ENCODE results near the gene MAGEB17. TPM values are rescaled to one million over a fixed set of nuclear protein-coding genes. Genes with fewer than 3 reads are reported as not detected.

MAGEB17 gene
- total and polyA plus RNA-seq, 2 of the 8 experiments (the other 6 are each of a cell fraction or from before 2014, with no cell fraction given), result 0.48 to 1.1 TPM

DNA sequence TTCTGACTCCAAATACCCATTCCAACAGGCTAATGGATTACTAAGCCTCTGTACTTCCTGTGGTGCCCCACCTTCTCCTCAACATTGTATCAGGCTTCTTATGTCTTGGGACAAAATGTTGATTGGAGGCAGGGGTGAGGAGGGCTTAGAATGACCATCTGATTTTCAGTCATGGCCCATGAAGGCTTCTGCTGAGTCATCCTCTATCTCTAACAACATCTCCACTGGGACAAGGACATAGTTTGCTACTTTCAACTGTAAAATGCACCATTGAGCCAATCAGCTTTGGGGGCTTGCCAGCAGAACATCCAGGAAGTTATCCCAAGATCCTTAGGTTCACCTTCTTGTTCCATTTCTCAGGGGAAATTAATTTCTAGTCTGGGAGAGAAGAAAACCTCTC lies 29.5 kb downstream of the MAGEB17 start:
- H4K8ac ChIP-seq (ENCODE audit: extremely low read depth, insufficient read depth, low read length), result no peak overlapping the region
- H2BK5ac ChIP-seq (ENCODE audit: low read depth, low read length), result no peak overlapping the region
- H3K9ac ChIP-seq (replicated peaks in 1 of 4; ENCODE audit: extremely low read depth in 1 of 4, low read depth in 3 of 4, low read length in 3 of 4), result no peak overlapping the region
- no peak overlapping the region for H3K27ac ChIP-seq (ENCODE audit: low read depth, low read length)
- H4K91ac ChIP-seq (replicated peaks; ENCODE audit: insufficient read length, low read length), result no peak overlapping the region
- H3K14ac ChIP-seq (ENCODE audit: insufficient read length), result no peak overlapping the region
- H2AK5ac ChIP-seq (ENCODE audit: low read depth, low read length), result no peak overlapping the region
- H3K9me3 ChIP-seq (ENCODE audit: insufficient read depth in 2 of 2, low read depth in 1 of 2, low read length in 1 of 2), result no peaks in the 10 kb centered on the region
- TF ChIP-seq CTBP2 (IDR thresholded peaks at IDR 0.05; ENCODE audit: borderline replicate concordance, insufficient read depth, insufficient read length, low read length) (no peak), ZNF274 (IDR thresholded peaks at IDR 0.05; ENCODE audit: borderline replicate concordance, extremely low read depth, low read length) (no peak), TBP (IDR thresholded peaks at IDR 0.05; ENCODE audit: low read depth, low read length) (no peak), CREB1 (IDR thresholded peaks at IDR 0.05) (no peak), POLR2A (IDR thresholded peaks at IDR 0.05; ENCODE audit: control extremely low read depth in 1 of 2, low read depth in 2 of 2, low read length in 2 of 2) (no peak), SAP30 (IDR thresholded peaks at IDR 0.05; ENCODE audit: insufficient read depth, insufficient replicate concordance, low read length) (no peak), CBX5 (IDR thresholded peaks at IDR 0.05; ENCODE audit: low read depth, low read length) (no peak)
- TF ChIP-seq, protein P1, sequence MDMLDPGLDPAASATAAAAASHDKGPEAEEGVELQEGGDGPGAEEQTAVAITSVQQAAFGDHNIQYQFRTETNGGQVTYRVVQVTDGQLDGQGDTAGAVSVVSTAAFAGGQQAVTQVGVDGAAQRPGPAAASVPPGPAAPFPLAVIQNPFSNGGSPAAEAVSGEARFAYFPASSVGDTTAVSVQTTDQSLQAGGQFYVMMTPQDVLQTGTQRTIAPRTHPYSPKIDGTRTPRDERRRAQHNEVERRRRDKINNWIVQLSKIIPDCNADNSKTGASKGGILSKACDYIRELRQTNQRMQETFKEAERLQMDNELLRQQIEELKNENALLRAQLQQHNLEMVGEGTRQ (IDR thresholded peaks at IDR 0.05; ENCODE audit: low read length), result no peak
- H3K18ac ChIP-seq (ENCODE audit: extremely low read depth, low read length), result no peak overlapping the region; the same call in 1 of the 2 replicates
- H3K4me2 ChIP-seq (ENCODE audit: insufficient read depth in 1 of 2, low read depth in 2 of 2, low read length in 2 of 2), result no peak overlapping the region
- no peak overlapping the region for H2BK120ac ChIP-seq (replicated peaks; ENCODE audit: low read depth, low read length)
- H2AFZ ChIP-seq (ENCODE audit: low read length), result no peak overlapping the region
- no peaks in the 10 kb centered on the region for H3K36me3 ChIP-seq (ENCODE audit: control insufficient read depth in 2 of 4, insufficient read depth in 4 of 4, low read length in 3 of 4)
- no peak overlapping the region for H4K5ac ChIP-seq (ENCODE audit: insufficient read length, low read depth, low read length)
- no peak overlapping the region for H3K56ac ChIP-seq (replicated peaks; ENCODE audit: insufficient read length, low read depth, low read length)
- H2BK20ac ChIP-seq (ENCODE audit: low read length), result peak overlapping the region; percentile 40; the same call in 1 of the 2 replicates
- no peak overlapping the region for H2BK15ac ChIP-seq (ENCODE audit: low read length)
- no peaks in the 10 kb centered on the region for H4K20me1 ChIP-seq (replicated peaks in 1 of 2; ENCODE audit: control insufficient read depth in 1 of 2, insufficient read depth in 2 of 2, low read length in 2 of 2)
- FAIRE-seq (no peak), DNase-seq (ENCODE audit: low read depth in 1 of 2, low spot score in 2 of 2) (no peak)
- H2BK12ac ChIP-seq (ENCODE audit: low read depth, low read length), result no peak overlapping the region
- no peaks in the 10 kb centered on the region for H3K27me3 ChIP-seq (replicated peaks in 1 of 4; ENCODE audit: control insufficient read depth in 3 of 4, extremely low read depth in 1 of 4, insufficient read depth in 3 of 4, low read length in 3 of 4)
- ChIA-PET POLR2A (ENCODE audit: partially characterized antibody) (interaction anchor here (1.1 kb wide), 1 partner anchor 10 kb away, joined by 4 read pairs; no protein-coding TSS in a partner anchor), CTCF (ENCODE audit: partially characterized antibody) (no interaction called here)
- no peaks in the 10 kb centered on the region for H3K79me2 ChIP-seq (ENCODE audit: control insufficient read depth in 1 of 2, insufficient read depth in 2 of 2, low read length in 2 of 2)
- no peak overlapping the region for H3K4ac ChIP-seq (replicated peaks; ENCODE audit: insufficient read length, low read depth, low read length)
- H3K23ac ChIP-seq (ENCODE audit: insufficient read length), result no peak overlapping the region
- no peaks in the 10 kb centered on the region for H3K79me1 ChIP-seq (ENCODE audit: low read depth, low read length)
- H3K4me1 ChIP-seq (replicated peaks in 1 of 4; ENCODE audit: control insufficient read depth in 3 of 4, insufficient read depth in 4 of 4, low read length in 3 of 4), result peaks cover 0 to 7% (median 4%) of the 10 kb centered on the region in 4 experiments; a peak in 4 of 7 replicates
- no peak overlapping the region for H3K4me3 ChIP-seq (ENCODE audit: extremely low read depth in 1 of 4, insufficient read depth in 2 of 4, low read depth in 3 of 4, low read length in 4 of 4)
- H3K23me2 ChIP-seq (ENCODE audit: low read depth, low read length), result no peaks in the 10 kb centered on the region
